OCI-LY1 (cell line): ENCODE measurements around the gene PAPSS1.

Source experiments
- H2AFZ ChIP-seq: fragments of 200-600 bp; sonication (generic), shearing (Covaris generic); 2 replicates; pipeline ENCODE4 v1.6.0; 2014; ENCODE audit warnings: antibody characterized with exemption, mild to moderate bottlenecking, low read length
- H3F3A ChIP-seq: fragments of 200-600 bp; sonication (generic), shearing (Covaris generic); 2 replicates; pipeline ENCODE4 v1.6.0; 2014; ENCODE audit warnings: mild to moderate bottlenecking, antibody characterized with exemption, low read length, moderate library complexity; ENCODE audit not compliant: insufficient read depth
- H3K27ac ChIP-seq: fragments of 200-600 bp; sonication (generic); 2 replicates; pipeline ENCODE4 v1.5.1; 2014; ENCODE audit warnings: low read length, mixed run types, mild to moderate bottlenecking, low read depth; ENCODE audit not compliant: poor library complexity, severe bottlenecking
- H3K27me3 ChIP-seq: fragments of 200-600 bp; sonication (generic); 2 replicates; pipeline ENCODE4 v1.6.0; 2014; ENCODE audit warnings: antibody characterized with exemption, mild to moderate bottlenecking, low read length, moderate library complexity; ENCODE audit not compliant: insufficient read depth
- H3K36me3 ChIP-seq: fragments of 200-600 bp; sonication (generic); 2 replicates; pipeline ENCODE4 v1.6.1; 2014; ENCODE audit warnings: mild to moderate bottlenecking, antibody characterized with exemption, low read length, moderate library complexity, mixed read lengths; ENCODE audit not compliant: insufficient read depth
- H3K4me1 ChIP-seq: fragments of 200-600 bp; sonication (generic); 2 replicates; pipeline ENCODE4 v1.5.1; 2014; ENCODE audit warnings: mild to moderate bottlenecking, low read length, moderate library complexity; ENCODE audit not compliant: insufficient read depth, severe bottlenecking
- H3K4me2 ChIP-seq: fragments of 200-600 bp; sonication (generic), shearing (Covaris generic); 2 replicates; pipeline ENCODE4 v1.6.1; 2014; ENCODE audit warnings: low read length
- H3K4me3 ChIP-seq: fragments of 200-600 bp; sonication (generic); 2 replicates; pipeline ENCODE4 v1.5.1; 2014; ENCODE audit warnings: low read length, low read depth, mild to moderate bottlenecking, mixed read lengths; ENCODE audit not compliant: poor library complexity, severe bottlenecking
- H3K79me2 ChIP-seq: fragments of 200-600 bp; shearing (Covaris generic); 2 replicates; pipeline ENCODE4 v1.6.1; 2016; ENCODE audit warnings: mixed run types, low read length, mixed read lengths; ENCODE audit not compliant: insufficient read depth
- H3K9ac ChIP-seq: fragments of 200-600 bp; sonication (generic), shearing (Covaris generic); 2 replicates; pipeline ENCODE4 v1.6.1; 2014; ENCODE audit warnings: mild to moderate bottlenecking, low read length, mixed read lengths
- H3K9me2 ChIP-seq: fragments of 200-600 bp; sonication (generic), shearing (Covaris generic); 2 replicates; pipeline ENCODE4 v1.6.1; 2014; ENCODE audit warnings: low read depth, mild to moderate bottlenecking, low read length, mixed read lengths
- H3K9me3 ChIP-seq: fragments of 200-600 bp; shearing (Covaris generic); 2 replicates; pipeline ENCODE4 v1.6.1; 2014; ENCODE audit warnings: low read length, mixed read lengths
- H4K20me1 ChIP-seq: fragments of 200-600 bp; sonication (generic), shearing (Covaris generic); 2 replicates; pipeline ENCODE4 v1.6.0; 2016; ENCODE audit warnings: mild to moderate bottlenecking, low read length; ENCODE audit not compliant: insufficient read depth
- EZH2 ChIP-seq: fragments of 200-600 bp; sonication (generic), shearing (Covaris generic); IDR thresholded peaks from 2 replicates; pipeline ENCODE4 v1.8.0; 2017; ENCODE audit warnings: borderline replicate concordance, mixed run types, mild to moderate bottlenecking, antibody characterized with exemption, low read length, moderate library complexity, mixed read lengths
- TF ChIP-seq, protein P1 (sequence below): fragments of 200-600 bp; sonication (generic), shearing (Covaris generic); IDR thresholded peaks from 2 replicates; pipeline ENCODE4 v1.5.1; 2017; ENCODE audit warnings: mild to moderate bottlenecking, antibody characterized with exemption, low read length, moderate library complexity, mixed read lengths

The PAPSS1 gene

DNA sequence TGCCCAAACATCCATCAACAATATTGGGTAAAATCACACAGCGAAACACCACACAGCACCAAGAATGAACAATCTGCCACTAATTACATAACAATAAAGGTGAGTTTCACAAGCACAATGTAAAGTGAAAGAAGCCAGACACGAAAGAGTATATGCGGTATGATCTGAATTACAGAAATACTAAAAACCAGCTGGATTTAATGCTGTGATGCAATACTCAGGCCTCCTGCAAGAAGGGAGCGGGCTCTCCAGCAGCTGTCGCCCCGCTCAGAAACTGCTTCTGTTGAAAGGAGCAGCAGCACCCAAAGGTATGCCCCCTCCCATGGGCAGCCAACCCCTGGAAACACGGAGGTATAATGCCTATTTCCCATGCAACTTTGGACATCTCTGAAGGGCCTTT is 77.0 kb downstream of the PAPSS1 start:
- H3K4me3 ChIP-seq, result no peak overlapping the region
- no peak overlapping the region for H3K27ac ChIP-seq
- no peaks in the 10 kb centered on the region for H3K4me1 ChIP-seq
- no peaks in the 10 kb centered on the region for H3K9me2 ChIP-seq
- no peaks in the 10 kb centered on the region for H4K20me1 ChIP-seq
- H3K9ac ChIP-seq, result no peak overlapping the region
- H3K9me3 ChIP-seq, result no peaks in the 10 kb centered on the region
- H3K79me2 ChIP-seq, result no peaks in the 10 kb centered on the region
- H3F3A ChIP-seq, result no peaks in the 10 kb centered on the region
- H2AFZ ChIP-seq, result no peak overlapping the region
- no peak for TF ChIP-seq EZH2
- TF ChIP-seq, protein P1, sequence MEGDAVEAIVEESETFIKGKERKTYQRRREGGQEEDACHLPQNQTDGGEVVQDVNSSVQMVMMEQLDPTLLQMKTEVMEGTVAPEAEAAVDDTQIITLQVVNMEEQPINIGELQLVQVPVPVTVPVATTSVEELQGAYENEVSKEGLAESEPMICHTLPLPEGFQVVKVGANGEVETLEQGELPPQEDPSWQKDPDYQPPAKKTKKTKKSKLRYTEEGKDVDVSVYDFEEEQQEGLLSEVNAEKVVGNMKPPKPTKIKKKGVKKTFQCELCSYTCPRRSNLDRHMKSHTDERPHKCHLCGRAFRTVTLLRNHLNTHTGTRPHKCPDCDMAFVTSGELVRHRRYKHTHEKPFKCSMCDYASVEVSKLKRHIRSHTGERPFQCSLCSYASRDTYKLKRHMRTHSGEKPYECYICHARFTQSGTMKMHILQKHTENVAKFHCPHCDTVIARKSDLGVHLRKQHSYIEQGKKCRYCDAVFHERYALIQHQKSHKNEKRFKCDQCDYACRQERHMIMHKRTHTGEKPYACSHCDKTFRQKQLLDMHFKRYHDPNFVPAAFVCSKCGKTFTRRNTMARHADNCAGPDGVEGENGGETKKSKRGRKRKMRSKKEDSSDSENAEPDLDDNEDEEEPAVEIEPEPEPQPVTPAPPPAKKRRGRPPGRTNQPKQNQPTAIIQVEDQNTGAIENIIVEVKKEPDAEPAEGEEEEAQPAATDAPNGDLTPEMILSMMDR, result no peak
- H3K36me3 ChIP-seq, result peaks cover 23% of the 10 kb centered on the region; the same call in 1 of the 2 replicates
- H3K27me3 ChIP-seq, result no peaks in the 10 kb centered on the region
- no peak overlapping the region for H3K4me2 ChIP-seq

DNA sequence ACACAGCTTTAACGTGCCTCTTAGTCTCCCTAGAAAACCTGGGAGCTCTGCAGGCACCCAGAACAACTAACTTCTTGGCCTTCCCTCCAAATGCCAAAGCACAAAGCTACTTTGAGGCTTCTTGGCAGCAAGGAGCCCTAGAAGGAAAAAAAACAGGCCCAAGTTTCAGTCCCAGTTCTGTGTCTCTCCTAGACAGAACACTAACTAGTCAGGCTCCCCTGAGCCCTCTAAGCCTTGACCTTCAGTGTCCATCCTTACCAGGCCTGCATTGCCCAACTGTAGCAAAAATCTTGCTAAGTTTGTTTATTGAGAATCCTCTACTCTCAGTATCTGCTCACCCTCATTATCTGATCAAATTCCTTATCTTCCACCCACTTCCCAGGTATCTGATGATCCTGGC is 79.2 kb downstream of the PAPSS1 start:
- no peak overlapping the region for H3K9ac ChIP-seq
- no peak for TF ChIP-seq EZH2
- TF ChIP-seq, protein P1, result no peak
- no peak overlapping the region for H3K4me2 ChIP-seq
- H3K4me1 ChIP-seq, result no peaks in the 10 kb centered on the region
- H3K36me3 ChIP-seq, result peaks cover 23% of the 10 kb centered on the region; the same call in 1 of the 2 replicates
- no peak overlapping the region for H2AFZ ChIP-seq
- H3K79me2 ChIP-seq, result no peaks in the 10 kb centered on the region
- H3K27me3 ChIP-seq, result no peaks in the 10 kb centered on the region
- no peaks in the 10 kb centered on the region for H3K9me2 ChIP-seq
- H3F3A ChIP-seq, result no peaks in the 10 kb centered on the region
- H3K27ac ChIP-seq, result no peak overlapping the region
- H4K20me1 ChIP-seq, result no peaks in the 10 kb centered on the region
- H3K9me3 ChIP-seq, result no peaks in the 10 kb centered on the region
- H3K4me3 ChIP-seq, result no peak overlapping the region

DNA sequence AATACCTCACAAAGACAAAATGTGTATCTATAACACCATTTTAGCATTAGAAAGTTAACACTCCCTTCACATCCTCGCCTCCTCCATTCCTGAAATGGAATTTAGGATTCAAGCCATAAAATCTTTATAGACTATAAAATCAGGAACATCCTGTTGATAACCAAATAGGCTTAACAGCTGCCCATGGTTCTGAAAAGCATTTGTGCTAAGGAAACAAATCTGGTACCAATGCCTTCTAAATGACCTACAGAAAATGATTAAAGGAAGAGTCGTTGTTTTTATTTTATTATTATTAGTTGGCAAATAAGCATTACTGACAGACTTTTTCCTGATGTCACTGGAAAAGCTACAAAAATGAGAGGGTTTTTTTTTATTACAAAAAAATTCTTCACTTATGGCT is 79.8 kb downstream of the PAPSS1 start:
- no peak overlapping the region for H3K4me3 ChIP-seq
- no peaks in the 10 kb centered on the region for H3K27me3 ChIP-seq
- no peaks in the 10 kb centered on the region for H3K9me3 ChIP-seq
- no peaks in the 10 kb centered on the region for H4K20me1 ChIP-seq
- H3K36me3 ChIP-seq, result peaks cover 23% of the 10 kb centered on the region; the same call in 1 of the 2 replicates
- H2AFZ ChIP-seq, result no peak overlapping the region
- no peak for TF ChIP-seq EZH2
- TF ChIP-seq, protein P1, result no peak
- H3K27ac ChIP-seq, result no peak overlapping the region
- no peaks in the 10 kb centered on the region for H3K4me1 ChIP-seq
- H3F3A ChIP-seq, result no peaks in the 10 kb centered on the region
- H3K79me2 ChIP-seq, result no peaks in the 10 kb centered on the region
- no peak overlapping the region for H3K9ac ChIP-seq
- H3K4me2 ChIP-seq, result no peak overlapping the region
- H3K9me2 ChIP-seq, result no peaks in the 10 kb centered on the region
